Sigmoid colon (tissue), 7 donors: Measurements from ENCODE around the gene TCFL5. TPM values are rescaled to one million over a fixed set of nuclear protein-coding genes. Genes with fewer than 3 reads are reported as not detected.

Experiments
- DNase-seq: peaks from one replicate; pipeline ENCODE4 v3.0.0-alpha.2; 2019
- H3K27ac ChIP-seq, 4 donors: fragments of 200-600 bp; sonication (generic); one replicate each; pipeline ENCODE4 v1.5.1; 2016 to 2019; ENCODE audit warnings: mild to moderate bottlenecking in 1 of 4
- H3K27me3 ChIP-seq, 3 donors: fragments of 200-600 bp; sonication (generic); one replicate each; pipeline ENCODE4 v1.5.1; 2019; ENCODE audit warnings: mild to moderate bottlenecking in 1 of 3
- H3K36me3 ChIP-seq, 4 donors: fragments of 200-600 bp; sonication (generic); one replicate each; pipeline ENCODE4 v1.5.1; 2016 to 2019
- H3K4me1 ChIP-seq, 4 donors: fragments of 200-600 bp; sonication (generic); one replicate each; pipeline ENCODE4 v1.5.1; 2017 to 2019
- H3K4me3 ChIP-seq, 4 donors: fragments of 200-600 bp; sonication (generic); one replicate each; pipeline ENCODE4 v1.5.1; 2017 to 2019; ENCODE audit warnings: mild to moderate bottlenecking in 2 of 4, moderate library complexity in 1 of 4
- H3K9me3 ChIP-seq, 4 donors: fragments of 200-600 bp in 3 of 4; sonication (generic) in 3 of 4; one replicate each; pipeline versions ENCODE4 v1.5.1 to v1.6.1; 2013 to 2019
- CTCF ChIP-seq, 4 experiments: fragments of 450-650 bp in 3 of 4; fragments of 200-600 bp in 1 of 4; IDR thresholded peaks; one replicate each; pipeline ENCODE4 v1.5.1; 2016 to 2019; ENCODE audit warnings: antibody characterized with exemption in 4 of 4, mild to moderate bottlenecking in 3 of 4, moderate library complexity in 2 of 4
- EP300 ChIP-seq, 4 donors: sonication (generic); formaldehyde crosslinking; IDR thresholded peaks; one replicate each; pipeline ENCODE4 v1.6.1; 2017; ENCODE audit warnings: antibody characterized with exemption in 4 of 4
- POLR2A ChIP-seq, 2 donors: fragments of 450-650 bp; IDR thresholded peaks; one replicate each; pipeline ENCODE4 v1.6.1; 2016; ENCODE audit warnings: antibody characterized with exemption in 2 of 2, mild to moderate bottlenecking in 2 of 2, moderate library complexity in 2 of 2
- POLR2AphosphoS5 ChIP-seq, 4 donors: sonication (generic); formaldehyde crosslinking; IDR thresholded peaks; one replicate each; pipeline ENCODE4 v1.6.1; 2017; ENCODE audit warnings: antibody characterized with exemption in 4 of 4
- WGBS, 2 donors: extraction: QIAGEN DNeasy Blood & Tissue Kit; methylation state at CpG; one replicate each; pipeline ENCODE4 v1.1.7; 2013; 5-methylcytosine and 5-hydroxymethylcytosine counted together
- intact Hi-C: fragments of 100-400 bp; cut with DNase I; formaldehyde crosslinking; loops from one replicate; pipeline ENCODE4 v1.15.1; 2023
- polyA plus RNA-seq, 3 donors: library from polyadenylated mRNA; stranded (reverse); fragments of 200-250 nt; gene quantifications; one replicate each; pipeline ENCODE4 v1.2.3, GENCODE V29; 2013
- total RNA-seq, 4 donors: library from RNA; depleted of rRNA; stranded (reverse); fragments of >200 nt; gene quantifications; one replicate each; pipeline ENCODE4 v1.1.0, GENCODE V29; 2016
- donor health status: healthy with polysubstance abuse.
- donor health status: Bipolar disorder and iron deficiency.
- donor health status: healthy.

TCFL5 gene
- total and polyA plus RNA-seq, 7 donors = 2.3 to 16.9 (median 8.1) TPM

- TF ChIP-seq POLR2AphosphoS5 (IDR thresholded peaks at IDR 0.05) (no peak), POLR2A (IDR thresholded peaks at IDR 0.05) (no peak), EP300 (IDR thresholded peaks at IDR 0.05) (no peak)
- WGBS, 2 donors = 27 to 75% methylated on average over 10 of the region's 10 CpGs
- H3K27ac ChIP-seq = peak overlapping the region; percentile 6 to 56 (median 41)
- intact Hi-C loops = no loop called here
- H3K36me3 ChIP-seq = no peaks in the 10 kb centered on the region
- H3K4me1 ChIP-seq = peaks cover 0 to 23% (median 15%) of the 10 kb centered on the region in 4 donors
- DNase-seq = no peak
- H3K4me3 ChIP-seq = no peak overlapping the region
- peaks cover 0 to 6% (median 0%) of the 10 kb centered on the region in 3 donors for H3K27me3 ChIP-seq
- no peaks in the 10 kb centered on the region for H3K9me3 ChIP-seq
These were observed 29.8 kb downstream of the TCFL5 start for GRCh38 chr20:62831854-62832211.

GRCh38 chr20:62831361-62831788, 30.2 kb downstream of the TCFL5 start:
- H3K27ac ChIP-seq = peak overlapping the region in 3 of 4 donors; percentile 36 to 56 (median 46)
- H3K4me1 ChIP-seq = peaks cover 0 to 23% (median 15%) of the 10 kb centered on the region in 4 donors
- peaks cover 0 to 6% (median 0%) of the 10 kb centered on the region in 3 donors for H3K27me3 ChIP-seq
- no peak overlapping the region for H3K4me3 ChIP-seq
- no peaks in the 10 kb centered on the region for H3K36me3 ChIP-seq
- no peaks in the 10 kb centered on the region for H3K9me3 ChIP-seq
- intact Hi-C loops = no loop called here
- no peak for TF ChIP-seq POLR2A (IDR thresholded peaks at IDR 0.05)
- no peak for TF ChIP-seq CTCF (IDR thresholded peaks at IDR 0.05)
- no peak for TF ChIP-seq EP300 (IDR thresholded peaks at IDR 0.05)
- TF ChIP-seq POLR2AphosphoS5 (IDR thresholded peaks at IDR 0.05) = no peak
- DNase-seq = no peak
- WGBS, 2 donors = 21 to 70% methylated on average over 10 of the region's 10 CpGs

GRCh38 chr20:62830821-62831220, 30.8 kb downstream of the TCFL5 start:
- Histone ChIP-seq H3K27ac (peak overlapping the region in 1 of 4 donors; percentile 36), H3K9me3 (no peaks in the 10 kb centered on the region), H3K27me3 (peaks cover 0 to under 1% (median 0%) of the 10 kb centered on the region in 3 donors), H3K4me1 (peaks cover 0 to 23% (median 15%) of the 10 kb centered on the region in 4 donors), H3K4me3 (no peak overlapping the region), H3K36me3 (no peaks in the 10 kb centered on the region)
- no peak for DNase-seq
- TF ChIP-seq POLR2AphosphoS5 (IDR thresholded peaks at IDR 0.05) = no peak
- no peak for TF ChIP-seq CTCF (IDR thresholded peaks at IDR 0.05)
- TF ChIP-seq POLR2A (IDR thresholded peaks at IDR 0.05) = no peak
- TF ChIP-seq EP300 (IDR thresholded peaks at IDR 0.05) = no peak
- 27 to 75% methylated on average over 22 of the region's 22 CpGs for WGBS, 2 donors
- intact Hi-C loops = no loop called here

- Histone ChIP-seq H3K27ac (no peak overlapping the region), H3K36me3 (no peaks in the 10 kb centered on the region), H3K4me3 (no peak overlapping the region), H3K4me1 (peaks cover 0 to 23% (median 15%) of the 10 kb centered on the region in 4 donors), H3K27me3 (no peaks in the 10 kb centered on the region), H3K9me3 (no peaks in the 10 kb centered on the region)
- intact Hi-C loops = no loop called here
- no peak for TF ChIP-seq CTCF (IDR thresholded peaks at IDR 0.05)
- no peak for TF ChIP-seq POLR2AphosphoS5 (IDR thresholded peaks at IDR 0.05)
- TF ChIP-seq POLR2A (IDR thresholded peaks at IDR 0.05) = no peak
- no peak for TF ChIP-seq EP300 (IDR thresholded peaks at IDR 0.05)
- 91 to 93% methylated on average over 14 of the region's 14 CpGs for WGBS, 2 donors
- DNase-seq = no peak
These were observed 31.4 kb downstream of the TCFL5 start for GRCh38 chr20:62830251-62830650.

GRCh38 chr20:62829231-62830230, 32.1 kb downstream of the TCFL5 start:
- WGBS, 2 donors = 91 to 96% methylated on average over 32 of the region's 32 CpGs
- Histone ChIP-seq H3K36me3 (no peaks in the 10 kb centered on the region), H3K9me3 (no peaks in the 10 kb centered on the region), H3K4me1 (peaks cover 2 to 26% (median 22%) of the 10 kb centered on the region in 4 donors), H3K4me3 (no peak overlapping the region), H3K27me3 (no peaks in the 10 kb centered on the region), H3K27ac (no peak overlapping the region)
- TF ChIP-seq POLR2AphosphoS5 (IDR thresholded peaks at IDR 0.05) = no peak
- TF ChIP-seq POLR2A (IDR thresholded peaks at IDR 0.05) = no peak
- no peak for TF ChIP-seq EP300 (IDR thresholded peaks at IDR 0.05)
- no peak for TF ChIP-seq CTCF (IDR thresholded peaks at IDR 0.05)
- no peak for DNase-seq
- intact Hi-C loops = no loop called here
